Stimulated activated CD8-positive, alpha-beta memory T cell treated with anti-CD3 and anti-CD28 coated beads, Interleukin-7, amount 100 ng/mL, for 1 hour (primary cell): ENCODE data around the gene MB21D2.

Experiments
- DNase-seq, 2 donors: peaks; one replicate each; pipeline ENCODE4 v3.0.0-alpha.2; 2020; ENCODE audit warnings: low read depth in 2 of 2

The MB21D2 gene

DNA sequence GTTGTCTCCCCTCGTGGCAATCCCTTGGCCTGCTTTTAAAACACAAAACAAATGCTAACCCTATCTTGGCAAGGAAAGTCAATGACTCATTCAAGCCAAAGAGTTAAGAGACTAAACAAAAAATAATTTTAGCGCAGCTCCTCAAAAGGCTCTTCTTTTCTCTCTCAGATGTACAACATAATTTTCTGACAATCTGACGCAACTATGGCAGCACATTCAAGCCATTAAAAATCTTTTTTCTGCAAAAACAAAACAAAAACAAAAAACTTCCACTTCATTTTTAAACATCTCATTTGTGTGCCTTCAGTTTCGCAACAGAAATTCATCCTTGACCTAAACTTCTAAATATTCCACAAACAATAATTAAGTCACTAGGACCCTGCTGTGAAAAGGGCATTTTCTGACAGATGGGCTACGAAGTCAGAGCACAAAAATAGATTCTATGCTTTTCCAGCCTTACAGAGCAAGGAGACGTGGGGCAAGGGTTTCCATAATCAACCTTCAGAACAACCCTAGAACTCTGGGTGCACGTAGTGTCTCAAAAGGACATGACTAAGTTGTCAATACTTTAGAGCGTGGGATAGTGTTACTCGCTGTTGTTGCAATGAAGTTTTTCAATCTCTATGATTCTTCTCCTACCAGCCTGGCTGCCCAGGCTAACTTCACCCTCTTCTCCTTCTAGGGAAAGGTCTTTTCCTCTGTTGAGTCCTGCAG is 84.3 kb downstream of the MB21D2 start:
- DNase-seq: no peak

- no peak for DNase-seq
These were observed 85.8 kb downstream of the MB21D2 start for GRCh38 chr3:192831801-192832347.

DNA sequence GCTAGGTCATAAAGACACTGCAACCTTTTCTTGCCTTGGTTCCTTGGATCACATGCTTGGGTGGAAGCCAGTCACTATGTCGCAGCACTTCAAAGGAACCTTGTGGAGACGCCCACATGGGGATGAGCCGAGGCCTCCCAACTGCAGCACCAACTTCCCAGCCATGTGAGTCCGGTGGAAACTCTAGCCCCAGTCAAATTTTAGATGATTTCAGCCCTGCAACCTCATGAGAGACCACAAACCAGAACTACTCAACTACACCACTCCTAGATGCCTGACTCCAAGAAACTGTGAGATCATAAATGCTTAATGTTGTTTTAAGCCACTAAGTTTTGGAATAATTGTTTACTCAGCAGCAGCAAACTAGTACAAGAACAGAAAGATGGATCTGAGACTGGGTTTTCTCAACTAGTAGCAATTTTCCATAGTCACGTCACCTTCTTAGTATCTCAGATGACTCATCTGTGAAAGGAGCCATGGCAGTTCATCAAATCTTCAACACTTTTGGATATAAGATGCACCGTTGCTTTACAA is 86.5 kb downstream of the MB21D2 start:
- no peak for DNase-seq

DNA sequence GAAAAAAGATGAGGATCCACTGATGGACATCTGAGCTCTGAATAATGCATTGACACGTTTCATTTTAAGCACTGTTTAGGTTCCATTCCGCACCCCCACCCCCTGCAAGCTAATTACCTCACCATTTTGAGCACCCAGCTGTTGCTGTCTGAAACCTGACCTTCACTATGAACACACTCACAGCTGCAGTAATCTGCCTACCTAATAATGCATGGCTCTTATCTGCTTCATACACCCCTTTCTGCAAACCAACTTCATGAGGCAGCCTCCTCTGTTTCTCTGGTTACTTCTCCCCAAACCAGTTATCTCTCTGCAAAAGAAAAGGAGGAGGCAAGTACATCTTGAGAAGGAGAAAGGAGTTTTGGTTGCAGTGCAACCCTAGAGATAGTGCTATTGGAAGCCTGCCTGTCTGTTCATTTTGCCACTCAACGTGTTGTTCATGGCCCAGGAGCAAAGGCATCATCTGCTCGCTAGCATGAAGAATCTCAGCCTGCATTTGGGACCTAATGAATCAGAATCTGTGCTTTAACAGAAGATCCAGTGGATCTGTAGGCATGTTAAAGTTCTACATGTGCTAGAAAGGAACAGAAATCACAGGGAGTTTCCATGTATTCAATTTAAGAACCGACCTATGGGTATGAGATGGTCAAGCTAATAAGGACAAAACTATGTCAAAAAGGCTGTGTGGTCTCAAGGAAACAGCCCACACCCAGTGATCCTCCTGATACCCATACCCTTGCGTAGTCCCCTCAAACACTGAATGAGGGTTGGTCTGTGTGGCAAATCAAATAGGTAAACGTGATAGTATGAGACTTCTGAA is 87.2 kb downstream of the MB21D2 start:
- no peak for DNase-seq

DNA sequence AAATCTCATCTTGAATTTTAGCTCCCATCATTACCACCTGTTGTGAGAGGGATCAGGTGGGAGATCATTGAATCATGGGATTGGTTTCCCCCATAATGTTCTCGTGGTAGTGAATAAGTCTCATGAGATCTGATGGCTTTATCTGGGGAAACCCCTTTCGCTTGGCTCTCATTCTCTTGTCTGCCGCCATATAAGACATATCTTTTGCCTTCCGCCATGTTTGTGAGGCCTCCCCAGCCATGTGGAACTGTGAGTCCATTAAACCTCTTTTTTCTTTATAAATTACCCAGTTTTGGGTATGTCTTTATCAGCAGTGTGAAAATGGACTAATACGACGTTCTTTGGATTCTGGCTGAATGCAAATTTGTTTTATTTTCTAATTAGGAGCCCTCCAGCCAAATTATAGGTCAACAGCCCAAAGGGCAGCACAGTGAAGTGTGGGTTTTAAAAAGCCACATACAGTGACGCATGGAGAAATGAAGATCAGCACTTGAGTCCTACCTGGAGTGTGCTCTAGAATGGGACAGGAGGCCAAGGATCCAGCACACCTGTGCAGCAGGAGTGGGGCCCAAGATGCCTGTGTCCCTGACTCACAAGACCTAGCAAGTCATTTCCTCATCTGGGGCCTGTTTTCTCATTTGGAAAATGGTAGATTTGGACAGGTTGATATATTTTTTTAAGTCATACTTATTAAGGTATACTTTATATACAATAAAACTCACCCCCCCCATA is 89.6 kb downstream of the MB21D2 start:
- DNase-seq: no peak

- DNase-seq: no peak
These were observed 90.4 kb downstream of the MB21D2 start for GRCh38 chr3:192827208-192827607.

GRCh38 chr3:192826214-192827006 is 91.2 kb downstream of the MB21D2 start:
- DNase-seq: no peak

- DNase-seq: no peak
These were observed 91.9 kb downstream of the MB21D2 start for GRCh38 chr3:192825657-192826200.

DNA sequence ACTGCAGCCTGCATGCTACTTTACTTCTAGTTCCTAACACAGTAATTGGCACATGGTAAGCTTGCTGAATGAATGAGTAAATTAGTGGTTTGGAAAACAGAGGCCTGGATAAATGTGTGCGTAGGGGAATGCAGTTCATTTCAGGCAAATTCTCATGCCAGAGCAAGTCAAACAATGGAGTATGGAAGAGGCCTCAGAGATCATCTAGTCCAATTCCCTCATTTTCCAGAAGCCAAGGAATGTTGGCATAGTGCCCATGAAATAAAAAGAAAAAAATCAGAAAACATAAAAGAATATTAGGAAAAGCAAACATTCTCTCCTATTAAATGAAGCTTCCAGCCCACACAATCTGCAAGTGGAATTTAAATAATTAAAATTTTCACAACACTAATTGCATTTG is 92.4 kb downstream of the MB21D2 start:
- DNase-seq: no peak

DNA sequence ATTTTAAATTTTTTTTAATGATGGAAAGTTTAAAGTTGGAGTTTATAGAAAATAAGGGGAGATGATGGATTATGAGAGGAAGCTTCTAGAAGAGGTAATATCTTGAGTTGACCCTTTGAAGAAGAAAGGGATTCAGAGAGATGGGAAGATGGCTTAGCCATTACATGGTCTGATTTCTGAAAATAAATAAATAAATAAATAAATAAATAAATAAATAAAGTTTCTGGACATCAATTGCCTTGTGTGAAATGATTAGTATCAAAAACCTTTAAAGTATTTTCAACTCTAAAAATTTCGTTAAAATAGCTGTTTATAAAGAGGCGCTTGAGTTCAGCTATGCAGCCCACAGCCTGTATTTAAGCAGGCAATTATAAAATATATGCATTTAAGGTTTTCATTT is 93.3 kb downstream of the MB21D2 start:
- no peak for DNase-seq

DNA sequence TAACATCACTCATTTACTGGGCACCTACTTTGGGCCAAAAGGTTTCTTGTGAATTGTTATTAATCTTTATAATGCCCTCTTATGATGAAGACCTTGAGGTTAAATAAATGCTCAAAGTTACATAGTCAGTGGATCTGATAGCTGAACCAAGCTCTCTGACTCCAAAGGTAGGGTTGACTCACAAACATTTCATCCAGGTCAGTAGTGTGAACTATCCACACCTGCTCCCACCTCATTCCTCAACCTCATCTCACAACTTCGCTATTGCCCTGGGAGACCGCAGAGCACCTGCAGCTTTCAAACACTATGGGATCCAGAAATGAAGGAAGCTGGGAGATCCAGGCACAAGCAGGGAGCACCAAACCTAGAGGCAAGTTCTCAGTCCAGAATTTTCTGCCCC is 96.5 kb downstream of the MB21D2 start:
- DNase-seq: no peak

DNA sequence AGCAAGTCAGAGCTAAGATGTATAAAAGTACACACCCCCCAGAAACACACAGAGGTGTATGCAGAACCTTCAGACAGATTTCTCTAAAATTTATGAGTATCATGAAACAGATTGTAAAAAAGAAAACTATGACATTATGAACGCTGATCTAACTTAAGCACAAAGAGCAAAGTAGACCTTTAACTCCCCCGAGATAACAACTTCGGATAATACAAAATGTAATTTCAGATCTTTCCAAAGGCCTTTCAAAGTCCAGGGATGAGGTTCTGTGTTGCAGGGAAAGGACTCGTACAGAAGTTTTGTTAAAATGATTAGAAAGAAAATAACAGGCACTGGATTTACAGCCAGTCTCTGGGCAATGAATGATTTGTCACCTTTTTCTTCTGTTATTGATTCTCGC is 97.5 kb downstream of the MB21D2 start:
- no peak for DNase-seq

- no peak for DNase-seq
These were observed 98.6 kb downstream of the MB21D2 start for GRCh38 chr3:192819001-192819569.

- DNase-seq: no peak
These were observed 99.5 kb downstream of the MB21D2 start for GRCh38 chr3:192818126-192818525.

- no peak for DNase-seq
These were observed 100.2 kb downstream of the MB21D2 start for GRCh38 chr3:192817506-192817905.

DNA sequence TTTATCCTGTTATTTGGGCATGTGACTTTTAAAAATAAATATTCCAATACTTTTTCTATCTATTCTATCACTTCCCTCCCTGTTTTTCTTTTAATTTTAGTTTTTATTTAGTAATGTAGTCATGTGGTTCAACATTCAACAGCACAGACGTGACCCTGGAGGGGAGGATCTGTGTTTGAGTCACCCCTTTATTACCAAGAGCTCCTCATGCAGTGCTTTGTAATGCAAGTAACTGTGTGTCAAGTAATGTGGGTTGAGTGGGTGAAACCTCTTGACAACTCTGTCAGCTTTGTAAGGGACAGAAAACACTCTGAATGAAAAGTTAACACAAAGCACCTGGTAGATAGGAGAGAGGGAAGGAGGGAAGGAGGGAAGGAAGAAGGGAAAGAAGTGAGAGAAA is 100.6 kb downstream of the MB21D2 start:
- no peak for DNase-seq

DNA sequence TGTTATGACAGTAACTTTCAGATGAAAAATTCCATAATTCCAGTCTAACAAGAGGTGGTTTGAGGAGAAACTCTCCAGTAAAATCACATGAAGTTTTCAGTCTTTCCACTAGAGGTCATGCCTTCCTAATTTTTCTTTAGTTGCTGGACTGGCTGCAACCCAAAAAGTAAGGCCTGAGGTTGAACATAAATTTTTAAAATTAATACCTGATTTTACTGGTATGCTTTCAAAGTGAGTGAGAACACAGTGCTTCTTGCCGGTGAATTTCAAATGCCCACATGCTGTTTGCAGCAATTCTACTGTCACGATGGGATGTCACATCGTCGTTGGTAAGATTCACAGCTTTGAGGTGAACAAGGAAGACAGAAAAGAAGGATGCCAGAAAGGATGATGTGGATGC is 101.3 kb downstream of the MB21D2 start:
- DNase-seq: no peak

DNA sequence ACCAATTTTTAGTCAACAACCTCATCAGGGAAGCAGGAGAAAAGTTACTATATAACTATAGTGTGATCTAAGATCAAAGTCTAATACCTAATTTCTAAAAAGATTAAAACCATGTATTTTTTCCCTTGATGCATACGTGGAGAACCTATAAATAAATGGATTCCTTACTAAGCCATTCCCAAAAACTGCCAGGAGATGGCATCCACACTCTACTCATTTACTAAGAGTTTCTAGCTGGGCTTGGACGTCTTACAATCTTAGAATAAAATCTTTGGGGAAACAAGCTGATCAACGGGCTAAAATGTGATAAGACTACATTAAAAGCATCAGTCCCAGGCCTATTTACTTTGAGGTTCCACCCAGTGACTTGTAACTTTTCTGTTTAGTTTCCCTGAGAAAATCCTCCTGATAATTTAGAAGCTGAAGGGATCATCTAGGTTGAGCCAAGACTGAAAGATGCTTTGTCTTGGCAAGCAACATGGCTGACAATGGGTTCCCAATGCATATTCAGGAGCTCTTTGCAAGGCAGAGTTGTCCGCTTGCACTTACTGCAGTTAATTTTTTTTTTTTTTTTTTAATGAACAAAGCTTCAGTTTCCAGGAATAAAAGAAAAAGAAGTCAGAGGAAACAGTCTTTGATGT is 104.8 kb downstream of the MB21D2 start:
- no peak for DNase-seq

DNA sequence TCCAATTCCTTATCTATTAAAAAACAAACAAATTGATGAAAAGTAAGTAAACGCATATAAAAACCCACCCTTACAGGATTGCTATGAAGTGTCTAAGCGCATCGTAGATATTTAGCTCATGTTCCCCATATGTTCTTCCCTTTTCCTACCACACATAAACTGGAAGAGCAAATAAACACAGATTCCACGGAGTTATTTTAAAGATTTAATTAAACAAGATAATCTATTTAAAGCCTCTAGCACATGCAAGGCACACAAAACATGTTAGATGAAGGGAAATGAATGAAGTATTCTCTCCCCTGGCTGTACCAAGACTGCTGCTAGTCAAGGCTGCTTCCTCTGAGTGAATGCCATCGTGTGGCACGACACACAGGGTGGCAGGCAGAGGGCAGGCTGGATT is 111.9 kb downstream of the MB21D2 start:
- DNase-seq: no peak

GRCh38 chr3:192804502-192804901 is 113.2 kb downstream of the MB21D2 start:
- DNase-seq: no peak
